Right atrium auricular region (tissue), 2 donors: Measurements from ENCODE around the gene ACSL3. TPM values are rescaled to one million over a fixed set of nuclear protein-coding genes. Genes with fewer than 3 reads are reported as not detected.

Experiments
- DNase-seq: peaks from one replicate; pipeline ENCODE4 v3.0.0-alpha.2; 2019; ENCODE audit warnings: low spot score
- H3K27ac ChIP-seq, 2 donors: fragments of 200-600 bp; sonication (generic); 1 replicate in 1 of 2; 2 replicates in 1 of 2; pipeline ENCODE4 v1.5.1; 2016 to 2019
- H3K27me3 ChIP-seq, 2 donors: fragments of 200-600 bp; sonication (generic); one replicate each; pipeline versions ENCODE4 v1.5.1 to v1.6.0; 2017 to 2019
- H3K36me3 ChIP-seq: fragments of 200-600 bp; sonication (generic); one replicate; pipeline ENCODE4 v1.5.1; 2016
- H3K4me1 ChIP-seq, 2 donors: fragments of 200-600 bp; sonication (generic); one replicate each; pipeline versions ENCODE4 v1.5.1 to v1.6.0; 2017 to 2019
- H3K4me3 ChIP-seq, 2 donors: fragments of 200-600 bp; sonication (generic); 1 replicate in 1 of 2; 2 replicates in 1 of 2; pipeline ENCODE4 v1.5.1; 2017 to 2019; ENCODE audit warnings: mild to moderate bottlenecking in 1 of 2, moderate library complexity in 1 of 2
- H3K9me3 ChIP-seq, 2 donors: fragments of 200-600 bp; sonication (generic); one replicate each; pipeline ENCODE4 v1.5.1; 2019
- CTCF ChIP-seq, 2 donors: fragments of 200-600 bp; sonication (generic); IDR thresholded peaks; one replicate each; pipeline ENCODE4 v1.5.1; 2019; ENCODE audit warnings: antibody characterized with exemption in 2 of 2
- total RNA-seq, 2 donors: library from RNA; depleted of rRNA; stranded (reverse); fragments of >200 nt; gene quantifications; one replicate each; pipeline ENCODE4 v1.1.0, GENCODE V29; 2016

The ACSL3 gene
- total RNA-seq, 2 donors from 2014 or later, result 29.0 to 35.7 TPM

- Histone ChIP-seq H3K27ac (no peak overlapping the region), H3K36me3 (peaks cover 34% of the 10 kb centered on the region), H3K4me3 (no peak overlapping the region), H3K27me3 (no peaks in the 10 kb centered on the region), H3K4me1 (peaks cover 0 to 7% of the 10 kb centered on the region in 2 donors), H3K9me3 (no peaks in the 10 kb centered on the region)
- no peak for DNase-seq
- TF ChIP-seq CTCF (IDR thresholded peaks at IDR 0.05), result no peak
These were observed 59.1 kb downstream of the ACSL3 start for GRCh38 chr2:222919841-222920526.

GRCh38 chr2:222920657-222921186 lies 59.9 kb downstream of the ACSL3 start:
- no peak for TF ChIP-seq CTCF (IDR thresholded peaks at IDR 0.05)
- H3K27ac ChIP-seq, result no peak overlapping the region
- H3K9me3 ChIP-seq, result no peaks in the 10 kb centered on the region
- no peaks in the 10 kb centered on the region for H3K27me3 ChIP-seq
- H3K4me1 ChIP-seq, result peaks cover 0 to 7% of the 10 kb centered on the region in 2 donors
- peaks cover 34% of the 10 kb centered on the region for H3K36me3 ChIP-seq
- no peak for DNase-seq
- H3K4me3 ChIP-seq, result no peak overlapping the region

- Histone ChIP-seq H3K27me3 (no peaks in the 10 kb centered on the region), H3K36me3 (peaks cover 34% of the 10 kb centered on the region)
- no peak for TF ChIP-seq CTCF (IDR thresholded peaks at IDR 0.05)
These were observed 61.4 kb downstream of the ACSL3 start for GRCh38 chr2:222922019-222922800.

GRCh38 chr2:222926915-222927314 lies 66.1 kb downstream of the ACSL3 start:
- no peaks in the 10 kb centered on the region for H3K9me3 ChIP-seq
- no peak overlapping the region for H3K27ac ChIP-seq
- peaks cover 30% of the 10 kb centered on the region for H3K36me3 ChIP-seq
- TF ChIP-seq CTCF (IDR thresholded peaks at IDR 0.05), result no peak
- no peaks in the 10 kb centered on the region for H3K4me1 ChIP-seq
- DNase-seq, result no peak
- H3K4me3 ChIP-seq, result no peak overlapping the region
- H3K27me3 ChIP-seq, result no peaks in the 10 kb centered on the region

More at GRCh38 chr2:222922019-222922800, 61.4 kb downstream of the ACSL3 start:
- DNase-seq, result no peak
- Histone ChIP-seq H3K9me3 (no peaks in the 10 kb centered on the region), H3K4me3 (no peak overlapping the region), H3K27ac (no peak overlapping the region), H3K4me1 (peaks cover 0 to 7% of the 10 kb centered on the region in 2 donors)

GRCh38 chr2:222927600-222927999 lies 66.8 kb downstream of the ACSL3 start:
- Histone ChIP-seq H3K36me3 (peaks cover 28% of the 10 kb centered on the region), H3K27ac (no peak overlapping the region), H3K4me1 (no peaks in the 10 kb centered on the region), H3K9me3 (no peaks in the 10 kb centered on the region), H3K27me3 (no peaks in the 10 kb centered on the region), H3K4me3 (no peak overlapping the region)
- TF ChIP-seq CTCF (IDR thresholded peaks at IDR 0.05), result no peak
- no peak for DNase-seq
